Measurements from ENCODE around the gene ZNF451. TPM values are rescaled to one million over a fixed set of nuclear protein-coding genes. Genes with fewer than 3 reads are reported as not detected.

The ZNF451 gene
- polyA plus RNA-seq, 1 donor from 2014 or later = 60.2 TPM

GRCh38 chr6:57172136-57173055, 82.4 kb downstream of the ZNF451 start, which contains the start of gene BAG2:
TSS of gene BAG2 (plus strand) at chr6:57172326. CDS start at chr6:57172698, 372 bp downstream.
- TF ChIP-seq SMC3 (conservative IDR thresholded peaks at IDR 0.05; ENCODE audit: poor library complexity) = peak; percentile 50
- TF ChIP-seq REST (IDR thresholded peaks at IDR 0.05; ENCODE audit: borderline replicate concordance) = peak; percentile 43
- TF ChIP-seq CTCF (IDR thresholded peaks at IDR 0.05; ENCODE audit: poor library complexity, severe bottlenecking) = peak; percentile 44
- peak; percentile 58 for TF ChIP-seq MXI1 (conservative IDR thresholded peaks at IDR 0.05; ENCODE audit: poor library complexity, severe bottlenecking)
- TF ChIP-seq RAD21 (conservative IDR thresholded peaks at IDR 0.05) = no peak
- TF ChIP-seq EP300 (conservative IDR thresholded peaks at IDR 0.05; ENCODE audit: poor library complexity, severe bottlenecking) = peak; percentile 48
- no peak for TF ChIP-seq EZH2 (IDR thresholded peaks at IDR 0.05; ENCODE audit: borderline replicate concordance, insufficient read depth, low read length, poor library complexity, severe bottlenecking)
- peak; percentile 46 for TF ChIP-seq POLR2AphosphoS5 (IDR thresholded peaks at IDR 0.05)
- TF ChIP-seq TAF1 (IDR thresholded peaks at IDR 0.05; ENCODE audit: low read depth) = no peak
- Histone ChIP-seq H3K79me2 (replicated peaks; ENCODE audit: insufficient read depth, low read length) (no peaks in the 10 kb centered on the region), H3K9ac (ENCODE audit: low read length) (peak within 1 kb of the TSS; percentile 74), H3K27ac (ENCODE audit: low read length) (peak within 1 kb of the TSS; percentile 74), H3K27me3 (ENCODE audit: insufficient read depth, low read depth, low read length) (no peaks in the 10 kb centered on the region), H4K20me1 (ENCODE audit: insufficient read depth) (no peaks in the 10 kb centered on the region), H3K4me2 (ENCODE audit: low read length) (peak within 1 kb of the TSS; percentile 76), H2AFZ (ENCODE audit: low read depth, low read length) (peak within 1 kb of the TSS; percentile 57), H3K36me3 (ENCODE audit: insufficient read depth, low read length) (no peaks in the 10 kb centered on the region), H3K4me3 (ENCODE audit: low read length) (peak within 1 kb of the TSS; percentile 83), H3K9me2 (ENCODE audit: insufficient read depth, low read length) (no peaks in the 10 kb centered on the region), H3F3A (ENCODE audit: insufficient read depth, low read length, poor library complexity, severe bottlenecking) (no peaks in the 10 kb centered on the region), H3K9me3 (ENCODE audit: low read length) (no peaks in the 10 kb centered on the region)

GRCh38 chr6:57173056-57173885, 83.3 kb downstream of the ZNF451 start:
- no peaks in the 10 kb centered on the region for H3F3A ChIP-seq (ENCODE audit: insufficient read depth, low read length, poor library complexity, severe bottlenecking)
- no peaks in the 10 kb centered on the region for H3K36me3 ChIP-seq (ENCODE audit: insufficient read depth, low read length)
- no peaks in the 10 kb centered on the region for H3K9me2 ChIP-seq (ENCODE audit: insufficient read depth, low read length)
- H4K20me1 ChIP-seq (ENCODE audit: insufficient read depth) = no peaks in the 10 kb centered on the region
- H3K9me3 ChIP-seq (ENCODE audit: low read length) = no peaks in the 10 kb centered on the region
- TF ChIP-seq EP300 (conservative IDR thresholded peaks at IDR 0.05; ENCODE audit: poor library complexity, severe bottlenecking) (no peak), POLR2AphosphoS5 (IDR thresholded peaks at IDR 0.05) (no peak), REST (IDR thresholded peaks at IDR 0.05; ENCODE audit: borderline replicate concordance) (no peak), CTCF (IDR thresholded peaks at IDR 0.05; ENCODE audit: poor library complexity, severe bottlenecking) (no peak), SMC3 (conservative IDR thresholded peaks at IDR 0.05; ENCODE audit: poor library complexity) (no peak), TAF1 (IDR thresholded peaks at IDR 0.05; ENCODE audit: low read depth) (no peak), EZH2 (IDR thresholded peaks at IDR 0.05; ENCODE audit: borderline replicate concordance, insufficient read depth, low read length, poor library complexity, severe bottlenecking) (no peak), MXI1 (conservative IDR thresholded peaks at IDR 0.05; ENCODE audit: poor library complexity, severe bottlenecking) (no peak), RAD21 (conservative IDR thresholded peaks at IDR 0.05) (no peak)
- H2AFZ ChIP-seq (ENCODE audit: low read depth, low read length) = peak overlapping the region; percentile 42
- peak overlapping the region; percentile 83 for H3K4me3 ChIP-seq (ENCODE audit: low read length)
- no peaks in the 10 kb centered on the region for H3K79me2 ChIP-seq (replicated peaks; ENCODE audit: insufficient read depth, low read length)
- H3K27ac ChIP-seq (ENCODE audit: low read length) = peak overlapping the region; percentile 30
- no peaks in the 10 kb centered on the region for H3K27me3 ChIP-seq (ENCODE audit: insufficient read depth, low read depth, low read length)
- H3K9ac ChIP-seq (ENCODE audit: low read length) = peak overlapping the region; percentile 74
- peak overlapping the region; percentile 53 for H3K4me2 ChIP-seq (ENCODE audit: low read length)

All from neural cell (in vitro differentiated cells).